Esophagus squamous epithelium (tissue), 5 donors: Measurements from ENCODE around the gene RFTN1. TPM values are rescaled to one million over a fixed set of nuclear protein-coding genes. Genes with fewer than 3 reads are reported as not detected.

Source experiments
- DNase-seq: peaks from one replicate; lab custom pipeline; 2025; lab: John Stamatoyannopoulos, UW
- H3K27ac ChIP-seq, 4 donors: fragments of 200-600 bp; sonication (generic); one replicate each; pipeline ENCODE4 v1.5.1; 2016 to 2019; ENCODE audit warnings: mild to moderate bottlenecking in 1 of 4
- H3K27me3 ChIP-seq, 4 donors: fragments of 200-600 bp; sonication (generic); 1 replicate in 3 of 4; 2 replicates in 1 of 4; pipeline versions ENCODE4 v1.5.1 to v1.6.0; 2017 to 2021; ENCODE audit warnings: antibody characterized with exemption in 1 of 4
- H3K36me3 ChIP-seq, 3 donors: fragments of 200-600 bp; sonication (generic); one replicate each; pipeline ENCODE4 v1.5.1; 2016 to 2019
- H3K4me1 ChIP-seq, 3 donors: fragments of 200-600 bp; sonication (generic); one replicate each; pipeline ENCODE4 v1.5.1; 2017 to 2019
- H3K4me3 ChIP-seq, 4 donors: fragments of 200-600 bp; sonication (generic); 1 replicate in 3 of 4; 2 replicates in 1 of 4; pipeline ENCODE4 v1.5.1; 2016 to 2019; ENCODE audit warnings: mild to moderate bottlenecking in 2 of 4, moderate library complexity in 1 of 4
- H3K9me3 ChIP-seq, 3 donors: fragments of 200-600 bp; sonication (generic); one replicate each; pipeline ENCODE4 v1.5.1; 2016 to 2019
- POLR2A ChIP-seq, 4 donors: fragments of 450-650 bp; IDR thresholded peaks; one replicate each; pipeline ENCODE4 v1.6.1; 2017; ENCODE audit warnings: antibody characterized with exemption in 4 of 4, mild to moderate bottlenecking in 4 of 4, moderate library complexity in 3 of 4
- whole genome bisulfite sequencing, 2 donors: methylation state at CpG; one replicate each; pipeline ENCODE4 v1.1.5; 2018; 5-methylcytosine and 5-hydroxymethylcytosine counted together
- intact Hi-C: fragments of 100-400 bp; cut with DNase I; formaldehyde crosslinking; loops from one replicate; pipeline ENCODE4 v1.15.0; 2022
- total RNA-seq, 4 donors: library from RNA; depleted of rRNA; stranded (reverse); fragments of >200 nt; gene quantifications; one replicate each; pipeline ENCODE4 v1.1.0, GENCODE V29; 2016
- TF ChIP-seq, protein P1 (sequence below), 6 experiments: fragments of 450-650 bp in 4 of 6; fragments of 200-600 bp in 2 of 6; sonication (generic) in 2 of 6; IDR thresholded peaks; one replicate each; pipeline ENCODE4 v1.5.1; 2016 to 2019; ENCODE audit warnings: antibody characterized with exemption in 6 of 6, mild to moderate bottlenecking in 4 of 6, moderate library complexity in 4 of 6
- donor health status: DM: yes; HTN: yes; CAD: no.

RFTN1 gene
- total RNA-seq, 4 donors from 2014 or later: 5.0 to 22.7 (median 12.4) TPM

- H3K27me3 ChIP-seq: no peaks in the 10 kb centered on the region
- H3K36me3 ChIP-seq: peaks cover 0 to 16% (median 0%) of the 10 kb centered on the region in 3 donors
- no peaks in the 10 kb centered on the region for H3K9me3 ChIP-seq
- no peaks in the 10 kb centered on the region for H3K4me1 ChIP-seq
- DNase-seq: no peak
- intact Hi-C loops: no loop called here
- TF ChIP-seq, protein P1, sequence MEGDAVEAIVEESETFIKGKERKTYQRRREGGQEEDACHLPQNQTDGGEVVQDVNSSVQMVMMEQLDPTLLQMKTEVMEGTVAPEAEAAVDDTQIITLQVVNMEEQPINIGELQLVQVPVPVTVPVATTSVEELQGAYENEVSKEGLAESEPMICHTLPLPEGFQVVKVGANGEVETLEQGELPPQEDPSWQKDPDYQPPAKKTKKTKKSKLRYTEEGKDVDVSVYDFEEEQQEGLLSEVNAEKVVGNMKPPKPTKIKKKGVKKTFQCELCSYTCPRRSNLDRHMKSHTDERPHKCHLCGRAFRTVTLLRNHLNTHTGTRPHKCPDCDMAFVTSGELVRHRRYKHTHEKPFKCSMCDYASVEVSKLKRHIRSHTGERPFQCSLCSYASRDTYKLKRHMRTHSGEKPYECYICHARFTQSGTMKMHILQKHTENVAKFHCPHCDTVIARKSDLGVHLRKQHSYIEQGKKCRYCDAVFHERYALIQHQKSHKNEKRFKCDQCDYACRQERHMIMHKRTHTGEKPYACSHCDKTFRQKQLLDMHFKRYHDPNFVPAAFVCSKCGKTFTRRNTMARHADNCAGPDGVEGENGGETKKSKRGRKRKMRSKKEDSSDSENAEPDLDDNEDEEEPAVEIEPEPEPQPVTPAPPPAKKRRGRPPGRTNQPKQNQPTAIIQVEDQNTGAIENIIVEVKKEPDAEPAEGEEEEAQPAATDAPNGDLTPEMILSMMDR (IDR thresholded peaks at IDR 0.05): no peak
- no peak for TF ChIP-seq POLR2A (IDR thresholded peaks at IDR 0.05)
- WGBS, 2 donors: 47 to 49% methylated on average over 4 of the region's 4 CpGs
- H3K4me3 ChIP-seq: no peak overlapping the region
- no peak overlapping the region for H3K27ac ChIP-seq
Measured at GRCh38 chr3:16359331-16359730, 154.2 kb downstream of the RFTN1 start.

DNA sequence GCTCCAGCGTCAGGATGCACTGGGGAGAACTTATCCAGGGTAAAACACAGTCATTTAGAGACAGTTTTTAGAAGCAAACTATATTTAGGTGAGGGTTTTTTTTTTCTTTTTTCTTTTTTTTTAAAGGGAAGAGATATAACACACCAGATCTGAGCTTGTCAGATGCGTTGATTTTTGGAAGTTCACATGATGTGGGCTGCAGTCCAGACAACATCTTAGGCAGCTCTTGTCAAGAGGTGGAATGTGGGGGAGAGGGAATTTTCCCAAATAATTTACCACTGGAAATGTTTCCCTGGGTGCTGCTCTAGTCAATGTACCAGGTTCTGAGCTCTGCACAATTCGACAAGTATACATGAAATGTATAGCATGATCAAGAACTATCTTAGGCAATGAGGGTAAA lies 155.2 kb downstream of the RFTN1 start:
- no peak for TF ChIP-seq POLR2A (IDR thresholded peaks at IDR 0.05)
- TF ChIP-seq, protein P1 (IDR thresholded peaks at IDR 0.05): no peak
- intact Hi-C loops: no loop called here
- H3K27ac ChIP-seq: peak overlapping the region in 1 of 4 donors; percentile 36
- H3K9me3 ChIP-seq: no peaks in the 10 kb centered on the region
- no peaks in the 10 kb centered on the region for H3K4me1 ChIP-seq
- no peak for DNase-seq
- peaks cover 0 to 7% (median 0%) of the 10 kb centered on the region in 3 donors for H3K36me3 ChIP-seq
- WGBS, 2 donors: 69 to 70% methylated on average over 3 of the region's 3 CpGs
- H3K4me3 ChIP-seq: no peak overlapping the region
- no peaks in the 10 kb centered on the region for H3K27me3 ChIP-seq

- TF ChIP-seq, protein P1 (IDR thresholded peaks at IDR 0.05): no peak
- TF ChIP-seq POLR2A (IDR thresholded peaks at IDR 0.05): no peak
- Histone ChIP-seq H3K27ac (peak overlapping the region in 2 of 4 donors; percentile 11 to 36), H3K4me3 (no peak overlapping the region), H3K4me1 (no peaks in the 10 kb centered on the region), H3K9me3 (no peaks in the 10 kb centered on the region), H3K27me3 (no peaks in the 10 kb centered on the region), H3K36me3 (peaks cover 0 to 7% (median 0%) of the 10 kb centered on the region in 3 donors)
- DNase-seq: no peak
- intact Hi-C loops: no loop called here
- 58 to 76% methylated on average over 9 of the region's 9 CpGs for WGBS, 2 donors
Measured at GRCh38 chr3:16357186-16358121, 156.0 kb downstream of the RFTN1 start.

- WGBS, 2 donors: 90% methylated on average over 6 of the region's 6 CpGs
- peaks cover 0 to 3% (median 0%) of the 10 kb centered on the region in 3 donors for H3K4me1 ChIP-seq
- H3K27me3 ChIP-seq: no peaks in the 10 kb centered on the region
- TF ChIP-seq, protein P1 (IDR thresholded peaks at IDR 0.05): no peak
- TF ChIP-seq POLR2A (IDR thresholded peaks at IDR 0.05): no peak
- no peak overlapping the region for H3K4me3 ChIP-seq
- intact Hi-C loops: no loop called here
- H3K36me3 ChIP-seq: peaks cover 0 to 7% (median 0%) of the 10 kb centered on the region in 3 donors
- H3K9me3 ChIP-seq: no peaks in the 10 kb centered on the region
- no peak for DNase-seq
- no peak overlapping the region for H3K27ac ChIP-seq
Measured at GRCh38 chr3:16355828-16356227, 157.7 kb downstream of the RFTN1 start.

DNA sequence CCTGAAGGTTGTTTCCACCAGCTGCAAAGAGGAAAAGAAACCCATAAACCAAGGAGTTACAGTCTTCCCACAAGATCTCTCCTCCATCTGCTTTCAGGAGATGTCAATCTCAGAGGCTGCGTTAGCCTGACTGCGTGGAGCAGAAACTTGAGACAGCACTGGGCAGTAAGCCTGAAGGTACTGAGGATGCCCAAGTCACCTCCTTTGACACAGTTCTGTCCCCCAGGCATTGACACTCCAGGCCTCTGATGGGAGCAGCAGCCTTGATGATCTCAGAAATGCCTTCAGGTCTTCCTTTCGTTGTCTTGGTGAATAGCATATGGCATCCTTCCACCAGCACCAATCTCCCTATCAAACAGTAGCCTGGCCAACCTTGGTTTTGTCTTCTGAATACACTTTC lies 159.2 kb downstream of the RFTN1 start:
- no peak overlapping the region for H3K4me3 ChIP-seq
- DNase-seq: no peak
- H3K4me1 ChIP-seq: peaks cover 0 to 10% (median 0%) of the 10 kb centered on the region in 3 donors
- peaks cover 0 to 9% (median 0%) of the 10 kb centered on the region in 3 donors for H3K36me3 ChIP-seq
- TF ChIP-seq, protein P1 (IDR thresholded peaks at IDR 0.05): no peak
- no peak for TF ChIP-seq POLR2A (IDR thresholded peaks at IDR 0.05)
- H3K27me3 ChIP-seq: no peaks in the 10 kb centered on the region
- H3K9me3 ChIP-seq: no peaks in the 10 kb centered on the region
- intact Hi-C loops: no loop called here
- H3K27ac ChIP-seq: no peak overlapping the region
- WGBS, 2 donors: 88 to 93% methylated on average over 3 of the region's 3 CpGs
